ENCODE results near the gene GALNT9.
"Not testable (repeated sequence)": the region's sequence is repeated elsewhere in the genome, so short reads cannot be mapped to it uniquely, and the experiment has no call there.

Gene GALNT9

DNA sequence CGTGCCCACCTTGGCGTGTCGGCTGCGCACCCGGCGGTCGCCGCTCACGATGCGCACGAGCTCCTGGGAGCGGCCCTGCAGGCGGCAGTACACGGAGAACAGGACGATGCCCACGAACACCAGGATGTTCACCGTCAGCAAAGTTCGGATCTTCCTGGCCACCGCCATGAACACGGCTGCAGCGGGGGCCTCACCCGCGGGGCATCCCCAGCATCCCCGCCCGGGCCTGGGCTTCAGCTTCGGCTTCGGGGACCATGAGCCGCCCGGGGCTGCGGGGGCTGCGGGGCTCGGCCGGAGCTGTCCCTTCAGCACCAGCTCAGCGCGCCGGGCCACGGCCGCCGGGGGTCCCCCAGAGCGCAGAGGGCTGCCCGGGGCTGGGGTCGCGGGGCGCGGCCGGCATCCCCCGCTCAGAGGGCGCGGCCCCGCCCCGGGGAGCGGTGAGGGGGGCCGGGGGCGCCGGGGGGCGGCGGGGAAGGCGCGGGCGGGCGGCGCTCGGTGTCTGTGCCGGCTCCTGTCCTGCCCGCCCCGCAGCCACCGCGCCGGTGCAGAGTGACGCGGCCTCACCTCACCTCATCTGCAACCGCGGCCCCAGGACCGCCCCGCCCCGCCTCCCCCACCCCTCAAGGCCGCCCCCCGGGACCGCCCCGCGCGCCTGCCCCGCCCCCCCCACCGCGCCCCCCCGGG is at the start of gene GALNT9:
TSS of gene GALNT9 (minus strand) at position 554 of the 684 bp plus-strand sequence. CDS start at position 168, 386 bp downstream.
- ChIA-PET POLR2A (no interaction called here), CTCF (no interaction called here)
- TF ChIP-seq BHLHE40 (IDR thresholded peaks at IDR 0.05; ENCODE audit: borderline replicate concordance) (no peak), NFRKB (IDR thresholded peaks at IDR 0.05) (no peak), FOXA1 (IDR thresholded peaks at IDR 0.05) (no peak), SUZ12 (IDR thresholded peaks at IDR 0.05) (no peak), TARDBP (IDR thresholded peaks at IDR 0.05) (no peak), FOXK2 (IDR thresholded peaks at IDR 0.05) (no peak), FOXM1 (IDR thresholded peaks at IDR 0.05; ENCODE audit: borderline replicate concordance) (no peak), ARNT (IDR thresholded peaks at IDR 0.05) (no peak), HDGF (IDR thresholded peaks at IDR 0.05; ENCODE audit: borderline replicate concordance) (no peak)
- DNase-seq (ENCODE audit: extremely low spot score): no peak

DNA sequence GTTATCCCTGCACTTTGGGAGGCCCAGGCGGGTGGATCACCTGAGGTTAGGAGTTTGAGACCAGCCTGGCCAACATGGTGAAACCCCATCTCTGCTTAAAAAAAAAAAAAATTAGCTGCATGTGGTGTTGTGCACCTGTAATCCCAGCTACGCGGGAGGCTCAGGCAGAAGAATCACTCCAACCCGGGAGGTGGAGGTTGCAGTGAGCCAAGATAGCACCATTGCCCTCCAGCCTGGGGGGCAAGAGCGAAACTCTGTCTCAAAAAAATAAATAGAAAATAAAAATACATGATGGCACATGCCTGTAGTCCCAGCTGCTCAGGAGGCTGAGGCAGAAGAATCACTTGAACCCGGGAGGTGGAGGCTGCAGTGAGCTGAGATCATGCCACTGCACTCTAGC is 49.7 kb upstream of the GALNT9 start:
- CTCF ChIA-PET; POLR2A ChIA-PET; DNase-seq (ENCODE audit: extremely low spot score): not testable (repeated sequence)

DNA sequence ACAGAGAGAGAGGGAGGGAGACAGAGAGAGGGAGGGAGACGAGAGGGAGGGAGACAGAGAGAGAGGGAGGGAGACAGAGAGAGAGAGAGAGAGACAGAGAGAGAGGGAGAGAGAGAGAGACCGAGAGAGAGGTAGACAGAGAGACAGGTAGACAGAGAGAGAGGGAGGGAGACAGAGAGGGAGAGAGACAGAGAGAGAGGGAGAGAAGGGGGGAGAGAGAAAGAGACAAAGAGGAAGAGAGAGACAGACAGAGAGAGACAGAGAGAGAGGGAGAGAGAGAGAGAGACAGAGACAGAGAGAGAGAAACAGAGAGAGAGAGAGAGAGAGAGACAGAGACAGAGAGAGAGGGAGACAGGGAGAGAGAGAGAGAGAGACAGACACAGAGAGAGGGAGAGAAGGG is 47.8 kb upstream of the GALNT9 start:
- POLR2A ChIA-PET: no interaction called here
- CTCF ChIA-PET: no interaction called here
- DNase-seq (ENCODE audit: extremely low spot score): no peak
- TF ChIP-seq ARNT (IDR thresholded peaks at IDR 0.05) (no peak), FOXK2 (IDR thresholded peaks at IDR 0.05) (no peak), TARDBP (IDR thresholded peaks at IDR 0.05) (no peak), FOXM1 (IDR thresholded peaks at IDR 0.05; ENCODE audit: borderline replicate concordance) (no peak), SP1 (IDR thresholded peaks at IDR 0.05) (no peak), NFRKB (IDR thresholded peaks at IDR 0.05) (no peak), ZNF384 (IDR thresholded peaks at IDR 0.05) (no peak), HDGF (IDR thresholded peaks at IDR 0.05; ENCODE audit: borderline replicate concordance) (no peak), SUZ12 (IDR thresholded peaks at IDR 0.05) (no peak), LEF1 (IDR thresholded peaks at IDR 0.05; ENCODE audit: borderline replicate concordance) (no peak), FOXA1 (IDR thresholded peaks at IDR 0.05) (no peak), L3MBTL2 (conservative IDR thresholded peaks at IDR 0.05) (no peak), CTBP1 (IDR thresholded peaks at IDR 0.05; ENCODE audit: borderline replicate concordance) (no peak), BHLHE40 (IDR thresholded peaks at IDR 0.05; ENCODE audit: borderline replicate concordance) (no peak), ELF4 (IDR thresholded peaks at IDR 0.05) (no peak)
- TF ChIP-seq, protein P1, sequence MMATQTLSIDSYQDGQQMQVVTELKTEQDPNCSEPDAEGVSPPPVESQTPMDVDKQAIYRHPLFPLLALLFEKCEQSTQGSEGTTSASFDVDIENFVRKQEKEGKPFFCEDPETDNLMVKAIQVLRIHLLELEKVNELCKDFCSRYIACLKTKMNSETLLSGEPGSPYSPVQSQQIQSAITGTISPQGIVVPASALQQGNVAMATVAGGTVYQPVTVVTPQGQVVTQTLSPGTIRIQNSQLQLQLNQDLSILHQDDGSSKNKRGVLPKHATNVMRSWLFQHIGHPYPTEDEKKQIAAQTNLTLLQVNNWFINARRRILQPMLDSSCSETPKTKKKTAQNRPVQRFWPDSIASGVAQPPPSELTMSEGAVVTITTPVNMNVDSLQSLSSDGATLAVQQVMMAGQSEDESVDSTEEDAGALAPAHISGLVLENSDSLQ (IDR thresholded peaks at IDR 0.05): no peak

DNA sequence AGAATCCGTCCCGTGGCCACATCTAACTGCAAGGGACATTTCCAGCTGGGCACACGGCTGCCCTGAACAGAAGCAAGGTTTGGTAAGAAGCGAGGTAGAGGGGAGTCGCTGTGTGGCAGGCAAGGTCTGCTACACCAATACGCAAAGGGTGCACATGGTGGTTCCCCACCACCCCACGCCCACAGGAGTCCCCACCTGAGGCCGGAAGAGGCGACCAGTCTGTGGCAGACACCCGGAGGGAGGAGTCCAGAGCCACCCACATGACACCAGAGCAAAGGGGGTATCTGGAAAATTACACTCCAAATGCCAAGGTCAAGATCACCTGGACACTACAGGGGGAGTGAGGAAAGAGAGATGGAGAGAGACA is 47.1 kb upstream of the GALNT9 start:
- DNase-seq (ENCODE audit: extremely low spot score): no peak
- TF ChIP-seq FOXM1 (IDR thresholded peaks at IDR 0.05; ENCODE audit: borderline replicate concordance) (no peak), LEF1 (IDR thresholded peaks at IDR 0.05; ENCODE audit: borderline replicate concordance) (no peak), SUZ12 (IDR thresholded peaks at IDR 0.05) (no peak), TARDBP (IDR thresholded peaks at IDR 0.05) (no peak), NFRKB (IDR thresholded peaks at IDR 0.05) (no peak), L3MBTL2 (conservative IDR thresholded peaks at IDR 0.05) (no peak), FOXK2 (IDR thresholded peaks at IDR 0.05) (no peak), ARNT (IDR thresholded peaks at IDR 0.05) (no peak), FOXA1 (IDR thresholded peaks at IDR 0.05) (no peak)
- POLR2A ChIA-PET: no interaction called here
- CTCF ChIA-PET: no interaction called here

DNA sequence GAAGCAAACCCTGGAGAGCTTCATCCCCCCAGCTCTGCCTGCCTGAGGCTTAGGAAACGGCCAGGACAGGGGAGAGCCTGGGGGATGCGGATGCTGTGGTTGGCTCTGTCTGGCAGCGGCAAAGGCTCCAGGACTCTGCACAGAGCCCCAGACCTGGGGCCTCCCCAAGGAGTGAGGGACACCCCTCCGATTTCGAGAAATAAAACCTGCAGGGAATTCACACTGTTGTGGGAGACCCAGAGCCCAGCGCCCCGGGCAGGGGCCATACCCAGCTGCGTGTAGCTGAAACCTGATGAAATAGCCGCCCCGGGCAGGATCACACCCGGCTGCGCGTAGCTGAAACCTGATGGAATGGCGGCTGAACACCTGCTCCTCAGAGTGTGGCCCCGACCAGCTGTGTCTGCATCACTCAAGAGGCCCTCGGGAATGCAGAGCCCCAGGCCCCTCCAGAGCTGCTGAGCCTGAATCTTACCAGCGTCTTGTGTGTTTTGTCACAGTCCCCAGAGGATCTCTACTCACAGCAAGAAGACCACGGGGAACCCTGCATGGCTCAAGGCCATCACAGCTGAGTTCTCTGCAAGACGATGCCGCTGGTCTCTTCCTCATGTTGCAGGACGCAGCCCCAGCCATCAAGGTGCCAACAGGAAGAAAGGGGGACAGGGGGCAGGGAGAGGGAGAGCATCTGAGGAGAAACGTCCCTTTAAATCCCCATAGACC is 46.5 kb upstream of the GALNT9 start:
- TF ChIP-seq NFRKB (IDR thresholded peaks at IDR 0.05) (no peak), L3MBTL2 (conservative IDR thresholded peaks at IDR 0.05) (no peak), CTBP1 (IDR thresholded peaks at IDR 0.05; ENCODE audit: borderline replicate concordance) (no peak), FOXA1 (IDR thresholded peaks at IDR 0.05) (no peak), SUZ12 (IDR thresholded peaks at IDR 0.05) (no peak), SP1 (IDR thresholded peaks at IDR 0.05) (no peak), FOXM1 (IDR thresholded peaks at IDR 0.05; ENCODE audit: borderline replicate concordance) (no peak), FOXK2 (IDR thresholded peaks at IDR 0.05) (no peak), ZNF384 (IDR thresholded peaks at IDR 0.05) (no peak), HDGF (IDR thresholded peaks at IDR 0.05; ENCODE audit: borderline replicate concordance) (no peak), ELF4 (IDR thresholded peaks at IDR 0.05) (no peak), BHLHE40 (IDR thresholded peaks at IDR 0.05; ENCODE audit: borderline replicate concordance) (no peak), LEF1 (IDR thresholded peaks at IDR 0.05; ENCODE audit: borderline replicate concordance) (no peak), ARNT (IDR thresholded peaks at IDR 0.05) (no peak)
- TF ChIP-seq, protein P1 (IDR thresholded peaks at IDR 0.05): no peak
- no peak for DNase-seq (ENCODE audit: extremely low spot score)
- POLR2A ChIA-PET: no interaction called here
- CTCF ChIA-PET: no interaction called here

DNA sequence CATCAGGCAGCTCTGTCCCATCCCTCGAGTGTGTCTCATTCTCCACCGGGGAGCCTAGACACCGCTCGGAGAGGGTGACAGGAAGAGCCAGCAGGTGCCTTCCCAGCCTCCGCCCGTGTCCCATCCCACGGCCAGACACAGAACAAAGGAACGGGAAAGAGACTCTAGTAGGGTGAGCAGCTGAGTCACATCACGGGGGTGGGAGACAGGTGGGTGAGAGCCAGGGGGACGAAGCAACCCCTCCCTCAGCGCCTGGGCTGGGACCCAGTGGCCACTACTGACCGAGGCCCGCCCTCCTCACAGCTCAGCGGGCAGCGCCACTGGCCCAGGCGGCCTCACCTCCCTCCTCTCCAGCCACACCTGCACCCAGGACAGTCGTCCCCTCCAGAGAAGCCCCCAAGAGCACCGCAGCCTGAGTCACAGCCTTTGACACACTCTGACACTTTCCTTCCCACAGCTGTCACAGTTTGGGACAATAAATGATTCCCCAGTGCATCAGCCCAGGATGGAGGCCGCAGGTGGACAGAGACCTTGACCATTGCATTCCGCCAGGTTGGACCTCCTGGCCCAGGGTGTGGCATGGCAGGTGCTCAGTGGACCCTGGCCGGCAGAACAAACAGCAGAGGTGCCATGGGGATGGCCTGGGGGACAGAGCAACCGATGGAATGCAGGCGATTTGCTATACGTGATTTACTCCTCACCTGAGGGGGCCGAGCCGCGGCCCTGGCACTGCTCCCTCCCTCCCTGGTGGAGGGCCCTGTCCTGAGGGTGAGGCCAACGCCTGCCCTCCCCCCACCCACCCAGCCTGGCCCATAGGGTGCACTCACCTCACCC is 45.4 kb upstream of the GALNT9 start:
- CTCF ChIA-PET: interaction anchor here (0.8 kb wide), 1 partner anchor 39 kb away, joined by 3 read pairs; no protein-coding TSS in a partner anchor
- TF ChIP-seq FOXK2 (IDR thresholded peaks at IDR 0.05) (no peak), ARNT (IDR thresholded peaks at IDR 0.05) (no peak), SUZ12 (IDR thresholded peaks at IDR 0.05) (no peak), SP1 (IDR thresholded peaks at IDR 0.05) (no peak), CTBP1 (IDR thresholded peaks at IDR 0.05; ENCODE audit: borderline replicate concordance) (no peak), HDGF (IDR thresholded peaks at IDR 0.05; ENCODE audit: borderline replicate concordance) (no peak), ZNF384 (IDR thresholded peaks at IDR 0.05) (no peak)
- POLR2A ChIA-PET: no interaction called here
- DNase-seq (ENCODE audit: extremely low spot score): no peak

Data from HEK293T (cell line).